NT2/D1 (cell line): ENCODE data around the gene SLC25A53.

Experiments
- YY1 ChIP-seq: IDR thresholded peaks from 2 replicates; pipeline ENCODE4 v1.6.1; 2011; ENCODE audit not compliant: insufficient read length, insufficient read depth
- ZNF274 ChIP-seq: IDR thresholded peaks from 2 replicates; pipeline ENCODE4 v1.6.1; 2011; ENCODE audit warnings: mild to moderate bottlenecking, low read depth, low read length

GRCh38 chrX:104085919-104086318 lies 70.9 kb downstream of the SLC25A53 start:
- TF ChIP-seq YY1: no peak
- TF ChIP-seq ZNF274: no peak
